ENCODE data around the gene MYO1A.

Gene MYO1A

GRCh38 chr12:57094208-57095160 is 44.6 kb upstream of the MYO1A start:
- H3K4me3 ChIP-seq (ENCODE audit: low read length in 2 of 2): no peak overlapping the region
- H4K91ac ChIP-seq (ENCODE audit: low read depth, low read length, poor library complexity): no peak overlapping the region
- no peak for DNase-seq (ENCODE audit: low spot score)
- H2AK5ac ChIP-seq (ENCODE audit: low read depth, low read length): peak overlapping the region; percentile 97
- peaks cover 16% of the 10 kb centered on the region for H3K79me1 ChIP-seq (ENCODE audit: low read depth, low read length)
- peak overlapping the region; percentile 58 for H4K8ac ChIP-seq (ENCODE audit: low read depth, low read length)
- H2BK120ac ChIP-seq (ENCODE audit: low read depth, low read length): no peak overlapping the region
- H3K18ac ChIP-seq (ENCODE audit: low read length): peak overlapping the region; percentile 91
- peak overlapping the region; percentile 65 for H2BK15ac ChIP-seq (ENCODE audit: low read length)
- H3K4ac ChIP-seq (ENCODE audit: low read length): no peak overlapping the region
- H3K23ac ChIP-seq (ENCODE audit: low read depth, low read length, poor library complexity): no peak overlapping the region
- H3K27ac ChIP-seq (replicated peaks; ENCODE audit: low read length): peak overlapping the region; percentile 82
- peaks cover 39 to 88% of the 10 kb centered on the region in 2 donors for H3K36me3 ChIP-seq (replicated peaks in 1 of 2; ENCODE audit: control insufficient read depth in 2 of 2, insufficient read depth in 2 of 2, low read length in 2 of 2)
- peak overlapping the region; percentile 29 for H3K4me2 ChIP-seq (ENCODE audit: insufficient read depth, low read length, poor library complexity, severe bottlenecking)
- peaks cover 37 to 38% of the 10 kb centered on the region in 2 donors for H3K4me1 ChIP-seq (ENCODE audit: control insufficient read depth in 2 of 2, insufficient read depth in 1 of 2, low read depth in 1 of 2, low read length in 2 of 2)
- peak overlapping the region; percentile 78 for H2BK12ac ChIP-seq (ENCODE audit: low read length)
- H2BK5ac ChIP-seq (ENCODE audit: low read length): peak overlapping the region; percentile 55
- H3K14ac ChIP-seq (ENCODE audit: low read length): peak overlapping the region; percentile 33
- no peaks in the 10 kb centered on the region for H3K27me3 ChIP-seq (ENCODE audit: control insufficient read depth in 3 of 3, insufficient read depth in 3 of 3, low read depth in 1 of 3, low read length in 3 of 3)
- peak overlapping the region; percentile 82 for H3K9ac ChIP-seq (ENCODE audit: low read depth, low read length, poor library complexity)
- peak overlapping the region; percentile 46 for H2AFZ ChIP-seq (ENCODE audit: low read length)
- WGBS, 2 donors (ENCODE audit: extremely low coverage in 2 of 2, insufficient read length in 2 of 2, insufficient replicate concordance in 1 of 2): no CpG with 5 or more reads among the region's 15 CpGs
- H3K9me3 ChIP-seq (replicated peaks in 1 of 2; ENCODE audit: control insufficient read depth in 2 of 2, insufficient read depth in 1 of 2, low read depth in 1 of 2, low read length in 2 of 2): no peaks in the 10 kb centered on the region

GRCh38 chr12:57093415-57094207 is 43.7 kb upstream of the MYO1A start:
- H3K18ac ChIP-seq (ENCODE audit: low read length): peak overlapping the region; percentile 93
- peak overlapping the region; percentile 89 for H2BK12ac ChIP-seq (ENCODE audit: low read length)
- H3K27ac ChIP-seq (replicated peaks; ENCODE audit: low read length): peak overlapping the region; percentile 74
- peak overlapping the region; percentile 56 for H2BK120ac ChIP-seq (ENCODE audit: low read depth, low read length)
- peaks cover 39 to 79% of the 10 kb centered on the region in 2 donors for H3K36me3 ChIP-seq (replicated peaks in 1 of 2; ENCODE audit: control insufficient read depth in 2 of 2, insufficient read depth in 2 of 2, low read length in 2 of 2)
- H4K8ac ChIP-seq (ENCODE audit: low read depth, low read length): peak overlapping the region; percentile 88
- H3K79me1 ChIP-seq (ENCODE audit: low read depth, low read length): peaks cover 16% of the 10 kb centered on the region
- peaks cover 37 to 38% of the 10 kb centered on the region in 2 donors for H3K4me1 ChIP-seq (ENCODE audit: control insufficient read depth in 2 of 2, insufficient read depth in 1 of 2, low read depth in 1 of 2, low read length in 2 of 2)
- H4K91ac ChIP-seq (ENCODE audit: low read depth, low read length, poor library complexity): peak overlapping the region; percentile 92
- peak overlapping the region; percentile 14 for H3K14ac ChIP-seq (ENCODE audit: low read length)
- peak overlapping the region; percentile 85 for H3K9ac ChIP-seq (ENCODE audit: low read depth, low read length, poor library complexity)
- DNase-seq (ENCODE audit: low spot score): peak; percentile 77
- peak overlapping the region; percentile 29 for H3K4me2 ChIP-seq (ENCODE audit: insufficient read depth, low read length, poor library complexity, severe bottlenecking)
- peak overlapping the region; percentile 96 for H2BK15ac ChIP-seq (ENCODE audit: low read length)
- peak overlapping the region; percentile 60 for H3K23ac ChIP-seq (ENCODE audit: low read depth, low read length, poor library complexity)
- H3K4me3 ChIP-seq (ENCODE audit: low read length in 2 of 2): peak overlapping the region in 1 of 2 donors; percentile 15
- WGBS, 2 donors (ENCODE audit: extremely low coverage in 2 of 2, insufficient read length in 2 of 2, insufficient replicate concordance in 1 of 2): no CpG with 5 or more reads among the region's 24 CpGs
- H3K4ac ChIP-seq (ENCODE audit: low read length): peak overlapping the region; percentile 86
- H2AFZ ChIP-seq (ENCODE audit: low read length): peak overlapping the region; percentile 46
- no peaks in the 10 kb centered on the region for H3K27me3 ChIP-seq (ENCODE audit: control insufficient read depth in 3 of 3, insufficient read depth in 3 of 3, low read depth in 1 of 3, low read length in 3 of 3)
- no peaks in the 10 kb centered on the region for H3K9me3 ChIP-seq (replicated peaks in 1 of 2; ENCODE audit: control insufficient read depth in 2 of 2, insufficient read depth in 1 of 2, low read depth in 1 of 2, low read length in 2 of 2)
- H2BK5ac ChIP-seq (ENCODE audit: low read length): peak overlapping the region; percentile 55
- peak overlapping the region; percentile 95 for H2AK5ac ChIP-seq (ENCODE audit: low read depth, low read length)

GRCh38 chr12:57092876-57093414 is 43.0 kb upstream of the MYO1A start:
- no peaks in the 10 kb centered on the region for H3K27me3 ChIP-seq (ENCODE audit: control insufficient read depth in 3 of 3, insufficient read depth in 3 of 3, low read depth in 1 of 3, low read length in 3 of 3)
- no peak for DNase-seq (ENCODE audit: low spot score)
- no peak overlapping the region for H3K9ac ChIP-seq (ENCODE audit: low read depth, low read length, poor library complexity)
- no peak overlapping the region for H2AFZ ChIP-seq (ENCODE audit: low read length)
- peak overlapping the region; percentile 93 for H3K18ac ChIP-seq (ENCODE audit: low read length)
- peak overlapping the region; percentile 95 for H2AK5ac ChIP-seq (ENCODE audit: low read depth, low read length)
- H3K23ac ChIP-seq (ENCODE audit: low read depth, low read length, poor library complexity): peak overlapping the region; percentile 60
- no peak overlapping the region for H4K8ac ChIP-seq (ENCODE audit: low read depth, low read length)
- no peak overlapping the region for H3K14ac ChIP-seq (ENCODE audit: low read length)
- peaks cover 38 to 40% of the 10 kb centered on the region in 2 donors for H3K4me1 ChIP-seq (ENCODE audit: control insufficient read depth in 2 of 2, insufficient read depth in 1 of 2, low read depth in 1 of 2, low read length in 2 of 2)
- peaks cover 16% of the 10 kb centered on the region for H3K79me1 ChIP-seq (ENCODE audit: low read depth, low read length)
- no peak overlapping the region for H2BK15ac ChIP-seq (ENCODE audit: low read length)
- H3K4ac ChIP-seq (ENCODE audit: low read length): no peak overlapping the region
- H3K9me3 ChIP-seq (replicated peaks in 1 of 2; ENCODE audit: control insufficient read depth in 2 of 2, insufficient read depth in 1 of 2, low read depth in 1 of 2, low read length in 2 of 2): no peaks in the 10 kb centered on the region
- H3K36me3 ChIP-seq (replicated peaks in 1 of 2; ENCODE audit: control insufficient read depth in 2 of 2, insufficient read depth in 2 of 2, low read length in 2 of 2): peaks cover 39 to 73% of the 10 kb centered on the region in 2 donors
- no peak overlapping the region for H2BK12ac ChIP-seq (ENCODE audit: low read length)
- H4K91ac ChIP-seq (ENCODE audit: low read depth, low read length, poor library complexity): no peak overlapping the region
- whole genome bisulfite sequencing, 2 donors (ENCODE audit: extremely low coverage in 2 of 2, insufficient read length in 2 of 2, insufficient replicate concordance in 1 of 2): no CpG with 5 or more reads among the region's 4 CpGs
- no peak overlapping the region for H2BK120ac ChIP-seq (ENCODE audit: low read depth, low read length)
- H3K27ac ChIP-seq (replicated peaks; ENCODE audit: low read length): peak overlapping the region; percentile 74
- H2BK5ac ChIP-seq (ENCODE audit: low read length): peak overlapping the region; percentile 54
- no peak overlapping the region for H3K4me2 ChIP-seq (ENCODE audit: insufficient read depth, low read length, poor library complexity, severe bottlenecking)
- peak overlapping the region in 1 of 2 donors; percentile 9 for H3K4me3 ChIP-seq (ENCODE audit: low read length in 2 of 2)

Data from neuronal stem cell (in vitro differentiated cells).